PC-3 (cell line): Measurements from ENCODE around the gene ABCA5.

Experiments
- CTCF ChIP-seq: fragments of 300-600 bp; sonication (generic); conservative IDR thresholded peaks from 2 replicates; pipeline ENCODE4 v1.5.1; 2017; ENCODE audit warnings: antibody characterized with exemption, low read depth, mild to moderate bottlenecking, low read length
- EZH2 ChIP-seq: fragments of 300-600 bp; sonication (generic); IDR thresholded peaks from one replicate; pipeline ENCODE4 v1.6.1; 2017; ENCODE audit warnings: antibody characterized with exemption, mild to moderate bottlenecking, low read length; ENCODE audit not compliant: unreplicated experiment
- EZH2phosphoT487 ChIP-seq: fragments of 300-600 bp; sonication (generic); IDR thresholded peaks from 2 replicates; pipeline ENCODE4 v1.6.1; 2018; ENCODE audit warnings: mild to moderate bottlenecking, antibody characterized with exemption, low read length, borderline replicate concordance

DNA sequence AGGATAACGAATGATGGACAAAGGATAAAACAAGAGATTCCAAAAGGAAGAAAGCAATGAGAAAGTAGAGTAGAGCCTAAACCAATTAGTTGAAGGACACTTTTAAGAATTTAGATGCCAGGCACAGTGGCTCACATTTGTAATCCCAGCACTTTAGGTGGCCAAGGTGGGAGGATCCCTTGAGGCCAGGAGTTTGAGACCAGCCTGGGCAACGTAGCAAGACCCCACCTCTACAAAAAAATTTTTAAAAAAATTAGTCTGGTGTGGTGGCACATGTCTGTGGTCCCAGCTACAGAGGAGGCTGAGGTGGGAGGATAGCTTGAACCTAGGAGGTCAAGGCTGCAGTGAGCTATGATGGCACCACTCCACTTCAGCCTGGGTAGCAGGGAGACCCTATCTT lies 118.3 kb downstream of the ABCA5 start:
- no peak for TF ChIP-seq CTCF
- TF ChIP-seq EZH2phosphoT487: no peak
- no peak for TF ChIP-seq EZH2
